NCI-H1417 (cell line): ENCODE data around the gene DGKI.

Experiments
- DNase-seq, 3 experiments: peaks; one replicate each; lab custom pipeline; 2025; lab: John Stamatoyannopoulos, UW

DGKI gene

GRCh38 chr7:137789215-137789882 lies 57.4 kb downstream of the DGKI start:
- no peak for DNase-seq

GRCh38 chr7:137787301-137787976 lies 59.3 kb downstream of the DGKI start:
- DNase-seq: no peak

DNA sequence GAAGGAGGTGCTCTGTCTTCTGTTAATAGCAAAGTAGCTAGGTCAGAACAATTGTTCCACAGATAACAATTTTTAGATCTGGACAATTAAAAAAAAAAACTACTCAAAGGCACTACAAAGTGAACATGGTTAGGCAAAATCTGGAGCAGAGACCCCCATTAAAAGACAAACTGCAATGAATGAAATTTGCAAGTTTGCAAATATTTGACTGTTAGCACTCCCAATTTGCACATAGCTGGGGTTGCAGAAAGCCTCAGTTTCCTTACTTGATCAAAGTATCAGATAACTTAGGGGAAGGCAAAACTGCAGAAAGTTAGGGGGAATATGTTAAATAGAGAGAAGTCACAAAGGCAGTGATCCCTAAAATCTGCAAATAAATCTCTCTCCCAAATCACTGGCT lies 68.3 kb downstream of the DGKI start:
- no peak for DNase-seq

- DNase-seq: no peak
Observed at GRCh38 chr7:137774793-137775201, 72.0 kb downstream of the DGKI start.

- DNase-seq: no peak
Observed at GRCh38 chr7:137772748-137773147, 74.0 kb downstream of the DGKI start.

- no peak for DNase-seq
Observed at GRCh38 chr7:137772316-137772715, 74.5 kb downstream of the DGKI start.

DNA sequence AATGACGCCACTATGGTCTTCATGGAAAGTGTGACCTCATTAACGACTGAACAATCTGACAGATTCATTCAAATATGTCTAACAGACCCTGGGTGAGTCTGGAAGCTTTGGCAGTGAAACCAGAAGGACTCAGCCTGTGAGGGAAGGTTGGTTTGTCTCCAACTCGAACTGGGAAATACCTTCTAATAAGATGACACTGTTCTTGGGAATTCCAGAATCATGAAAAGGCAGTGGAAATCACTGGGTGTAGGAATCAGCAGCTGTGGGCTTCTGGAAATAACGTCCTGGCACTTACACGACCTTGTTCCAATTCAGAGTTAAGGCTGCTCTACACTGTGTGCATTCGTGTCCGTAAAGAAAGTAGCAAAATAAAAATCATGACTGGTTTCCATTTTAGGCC lies 75.1 kb downstream of the DGKI start:
- DNase-seq: no peak

- no peak for DNase-seq
Observed at GRCh38 chr7:137771273-137771672, 75.5 kb downstream of the DGKI start.

DNA sequence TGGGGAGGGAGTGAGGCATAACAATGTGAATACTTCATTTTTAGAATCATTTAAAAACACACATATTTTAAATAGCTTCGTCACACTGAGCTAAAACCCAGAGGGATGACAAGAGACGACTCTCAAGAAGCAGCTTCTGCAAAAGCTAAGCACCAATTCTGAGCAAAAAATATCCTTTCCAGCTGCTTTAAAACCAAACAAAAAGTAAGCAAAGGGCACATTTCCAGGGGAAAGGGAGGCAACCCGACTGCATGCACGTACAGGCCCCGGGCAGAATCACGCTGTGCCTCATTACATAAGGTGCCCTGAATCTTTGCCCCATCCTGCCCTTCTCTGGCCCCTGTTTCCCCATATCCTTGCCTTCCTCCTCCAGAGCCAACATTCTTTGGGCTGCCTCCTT lies 78.4 kb downstream of the DGKI start:
- no peak for DNase-seq

DNA sequence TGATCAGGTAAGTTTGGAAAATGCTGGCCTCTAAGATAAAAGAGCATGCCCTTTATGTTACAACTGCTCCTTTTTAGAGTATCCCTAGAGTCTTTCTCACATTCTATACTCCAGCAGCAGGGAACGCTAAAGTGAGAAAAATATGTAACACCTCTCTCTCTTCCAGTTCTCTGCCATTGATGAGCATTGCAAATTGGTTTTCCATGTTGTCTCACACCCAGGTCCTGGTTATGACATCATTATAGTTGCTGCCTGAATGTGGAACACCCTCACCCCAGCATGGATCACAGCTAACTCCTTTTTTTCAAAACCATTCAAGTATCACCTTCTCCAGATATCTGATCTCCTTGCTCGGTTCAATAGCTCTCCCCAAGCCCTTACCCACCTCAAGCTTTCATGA lies 84.4 kb downstream of the DGKI start:
- DNase-seq: no peak

- DNase-seq: peak in 1 of 3 experiments; percentile 12
Observed at GRCh38 chr7:137760111-137760510, 86.7 kb downstream of the DGKI start.

DNA sequence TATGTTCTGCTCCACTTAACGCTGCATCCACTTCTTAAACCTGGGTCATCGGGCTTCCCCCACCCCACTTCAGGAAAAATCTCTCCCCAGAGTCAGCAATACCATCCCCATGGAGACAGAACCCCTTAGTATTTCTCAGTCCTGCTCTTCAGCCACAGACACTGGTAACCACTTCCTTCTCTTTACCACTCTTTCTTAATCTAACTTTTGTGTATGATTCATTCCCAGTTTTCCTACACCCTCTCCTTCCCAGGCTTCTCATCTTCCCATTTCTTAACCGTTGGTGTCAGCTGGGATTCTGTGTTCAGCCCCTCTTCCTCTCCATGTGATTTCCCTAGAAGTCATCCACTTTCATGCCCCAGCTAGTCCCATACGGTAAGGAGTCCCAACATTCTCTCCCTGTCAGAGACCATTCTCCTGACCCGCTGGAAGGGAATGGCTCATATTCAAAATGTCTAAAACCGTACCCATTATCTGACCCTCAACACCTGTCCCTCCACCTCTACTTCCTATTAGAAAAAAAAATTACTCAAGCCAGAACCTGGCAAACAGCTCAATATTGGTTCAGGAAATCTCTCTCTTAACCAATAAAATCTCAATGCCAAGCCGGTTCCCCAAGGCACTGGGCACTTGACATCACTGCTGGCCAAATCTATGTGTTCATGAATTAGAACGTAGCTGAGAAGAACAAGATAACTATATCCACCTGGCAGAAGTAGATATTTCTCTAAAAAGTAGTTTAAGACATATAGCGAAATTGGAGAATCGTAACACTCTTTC lies 89.4 kb downstream of the DGKI start:
- no peak for DNase-seq

DNA sequence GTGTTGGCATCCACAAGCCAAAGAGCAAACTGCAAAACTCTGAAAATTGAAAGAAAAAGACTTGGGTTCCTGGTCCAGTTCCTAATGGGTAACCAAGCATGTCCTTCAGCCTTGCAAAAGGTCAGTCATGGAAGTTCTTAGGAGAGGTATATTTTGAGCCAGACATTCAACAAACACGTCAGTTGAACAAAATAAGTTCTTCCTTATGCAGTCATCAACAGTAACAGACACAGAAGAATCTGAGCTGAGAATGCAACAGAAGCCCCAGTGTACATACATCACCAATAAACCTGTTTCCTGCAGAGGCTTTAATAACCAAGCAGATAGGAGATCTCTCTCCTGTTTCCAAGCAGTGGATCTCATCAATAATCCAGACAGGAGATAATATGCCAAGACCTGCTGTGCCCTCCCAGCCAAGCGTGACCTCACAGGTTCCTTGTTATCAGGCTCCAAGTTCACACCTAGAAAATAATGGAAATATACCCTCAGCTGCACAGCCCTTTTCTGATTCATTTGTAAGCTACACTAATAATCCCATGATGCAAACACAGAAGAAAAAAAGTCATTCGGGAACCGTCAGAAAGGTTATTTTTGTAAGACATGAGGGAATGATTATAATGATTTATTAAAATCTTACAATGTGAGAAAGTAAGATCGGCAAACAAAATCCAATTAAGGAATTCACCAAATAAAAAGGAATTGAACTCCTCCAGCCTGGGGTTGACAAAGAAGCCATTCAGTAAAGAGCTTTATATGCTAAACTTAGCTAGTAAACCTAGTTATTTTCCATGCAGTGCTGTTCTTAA lies 90.7 kb downstream of the DGKI start:
- peak in 2 of 3 experiments; percentile 15 to 66 for DNase-seq

DNA sequence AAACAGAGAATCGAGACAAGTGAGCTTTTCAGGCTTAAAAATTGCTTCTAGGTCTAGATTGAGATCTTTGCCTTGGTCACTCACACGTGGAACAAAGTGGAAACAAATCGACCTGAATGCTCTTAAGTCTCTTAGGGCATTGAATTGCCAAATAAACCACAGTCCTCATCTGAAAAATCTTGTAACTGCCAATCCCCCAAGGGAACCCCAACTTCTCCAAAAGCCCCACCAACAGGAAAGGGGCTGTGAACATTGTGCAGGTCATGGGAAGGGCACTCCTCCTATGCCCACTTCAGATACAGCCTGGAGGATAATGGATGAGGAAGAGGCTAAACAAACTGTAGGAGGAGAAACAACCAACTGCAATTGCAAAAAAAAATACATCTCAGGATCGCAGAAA lies 91.3 kb downstream of the DGKI start:
- peak in 2 of 3 experiments; percentile 14 to 17 for DNase-seq

DNA sequence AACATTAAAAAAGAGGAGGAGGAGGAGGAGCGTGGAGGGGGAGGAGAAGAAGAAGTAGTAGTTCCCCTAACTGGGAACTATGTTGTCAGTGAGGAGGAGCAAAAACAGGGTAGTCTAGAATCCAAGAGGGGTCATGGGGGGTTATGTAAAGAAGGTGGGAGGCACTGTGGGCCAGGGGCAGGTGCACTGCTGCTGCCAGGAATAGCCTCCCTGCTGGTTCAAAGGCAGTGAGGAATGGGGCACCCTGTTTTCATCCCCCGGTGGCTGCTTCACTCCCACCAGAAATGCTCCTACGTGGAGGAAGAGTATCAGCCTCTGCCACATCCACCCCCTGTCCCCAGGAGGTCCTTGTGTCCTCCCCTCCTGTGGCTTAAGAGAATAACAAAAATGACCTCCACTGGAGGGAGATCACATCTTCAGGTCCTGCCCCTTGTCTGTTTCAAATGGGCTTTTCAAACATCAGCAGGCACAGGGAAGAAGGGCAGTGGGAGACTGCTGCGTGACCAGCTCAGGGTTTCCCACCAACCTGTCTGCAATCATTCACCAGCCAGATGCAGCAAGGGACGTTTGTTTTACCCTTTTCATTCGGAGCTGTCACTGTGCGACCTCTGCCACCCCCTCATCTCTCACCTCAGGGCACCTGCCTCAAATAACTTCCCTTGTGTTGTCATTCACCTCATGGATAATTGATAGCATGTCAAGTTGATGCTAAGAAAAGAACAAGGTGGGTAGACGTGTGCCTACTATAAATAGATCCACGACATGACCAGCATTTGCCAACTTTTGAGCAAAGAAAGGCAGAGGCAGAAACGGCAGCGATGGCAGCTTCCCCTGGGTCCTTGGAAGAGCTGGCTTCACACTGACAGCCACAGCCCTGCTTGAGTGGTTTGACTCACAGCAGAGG lies 92.6 kb downstream of the DGKI start:
- DNase-seq: peak; percentile 43 to 81 (median 70)

DNA sequence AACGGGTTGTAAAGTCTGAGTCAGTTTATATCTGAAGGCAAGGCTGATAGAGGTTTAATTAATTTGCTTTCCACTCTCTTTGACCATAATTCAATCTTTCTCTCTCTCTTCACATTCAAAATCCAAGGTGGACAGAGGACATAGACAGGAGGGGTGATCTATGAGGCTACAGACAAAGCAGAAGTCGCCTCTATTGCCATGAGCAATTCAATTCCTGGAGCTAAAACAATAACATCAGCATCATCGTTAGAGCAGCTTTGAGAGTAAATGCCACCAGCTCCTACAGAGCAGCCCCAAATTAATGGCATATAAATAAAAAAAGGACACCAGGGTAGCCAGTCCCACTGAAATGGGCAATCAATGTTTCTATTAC lies 93.2 kb downstream of the DGKI start:
- DNase-seq: peak in 1 of 3 experiments; percentile 44

- peak; percentile 18 to 33 (median 26) for DNase-seq
Observed at GRCh38 chr7:137753067-137753466, 93.7 kb downstream of the DGKI start.

DNA sequence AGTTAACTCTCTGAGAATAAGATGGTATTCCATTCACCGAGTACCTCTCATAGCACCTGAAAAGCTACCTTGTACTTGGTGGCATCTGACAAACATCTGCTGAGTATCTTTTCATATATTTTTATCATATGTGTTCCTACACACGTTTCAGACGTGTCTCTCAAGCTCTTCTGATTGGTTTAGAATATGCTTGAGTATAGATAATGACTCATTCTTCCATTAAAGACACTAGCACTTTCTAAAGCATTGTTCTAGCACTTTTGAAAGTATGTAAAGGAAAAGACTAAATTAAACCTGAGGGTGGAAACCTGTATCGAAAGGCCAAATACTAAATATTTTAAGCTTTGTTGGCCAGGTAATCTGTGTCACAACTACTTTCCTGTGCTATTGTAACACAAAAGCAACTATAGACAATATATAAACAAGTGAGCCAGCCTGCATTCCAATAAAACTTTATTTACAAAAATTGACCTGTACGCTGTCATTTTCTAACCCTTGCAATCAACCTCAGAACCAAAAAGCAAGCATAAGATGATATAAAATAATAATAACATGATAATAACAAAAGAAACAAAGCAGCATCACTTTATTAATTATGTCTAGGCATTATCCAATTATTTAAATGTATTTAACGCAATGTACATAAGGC lies 95.3 kb downstream of the DGKI start:
- DNase-seq: no peak

DNA sequence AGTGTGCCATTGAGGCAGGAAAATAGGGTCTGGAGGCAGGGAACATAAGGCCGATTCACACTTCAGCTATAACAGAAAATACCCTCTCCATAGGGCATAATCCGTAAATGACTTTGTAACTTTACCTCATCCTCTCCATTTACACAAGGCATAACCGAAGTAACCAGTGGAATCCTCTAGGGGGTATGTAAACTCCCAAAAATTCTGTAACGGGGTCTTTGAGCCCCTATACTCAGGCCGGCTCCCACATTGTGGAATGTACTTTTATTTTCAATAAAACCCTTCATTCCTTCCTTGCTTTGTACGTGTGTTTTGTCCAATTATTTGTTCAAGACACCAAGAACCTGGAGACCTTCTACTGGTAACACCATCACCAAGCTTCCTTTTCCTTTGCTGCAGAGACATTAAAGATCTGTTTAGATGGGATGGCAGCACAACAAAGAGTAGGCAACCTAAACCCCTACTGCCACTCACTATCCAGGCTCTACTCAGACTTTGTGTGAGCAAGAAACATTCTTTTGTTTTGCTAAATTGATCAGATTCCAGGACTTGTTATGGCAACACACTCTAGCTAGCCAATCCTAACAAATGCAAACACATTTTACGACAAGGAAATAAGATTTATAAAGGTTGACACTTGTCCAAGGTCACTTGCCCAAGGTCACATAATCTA lies 99.3 kb downstream of the DGKI start:
- DNase-seq: no peak

DNA sequence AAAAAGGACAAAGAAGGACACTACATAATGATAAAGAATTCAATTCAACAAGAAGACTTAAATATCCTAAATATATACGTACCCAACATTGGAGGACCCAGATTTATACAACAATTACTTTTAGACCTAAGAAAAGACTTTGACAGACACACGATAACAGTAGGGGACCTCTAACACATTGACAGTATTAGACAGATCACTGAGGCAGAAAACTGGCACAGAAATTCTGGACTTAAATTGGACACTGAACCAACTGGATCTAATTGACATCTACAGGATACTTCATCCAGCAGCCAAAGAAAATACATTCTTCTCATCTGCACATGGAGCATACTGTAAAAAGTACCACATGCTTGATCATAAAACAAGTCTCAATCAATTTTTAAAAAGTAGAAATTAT lies 103.8 kb downstream of the DGKI start:
- no peak for DNase-seq
